ENCODE data around the gene EXD2.
"Not testable (repeated sequence)": the region's sequence is repeated elsewhere in the genome, so short reads cannot be mapped to it uniquely, and the experiment has no call there.

Gene EXD2

DNA sequence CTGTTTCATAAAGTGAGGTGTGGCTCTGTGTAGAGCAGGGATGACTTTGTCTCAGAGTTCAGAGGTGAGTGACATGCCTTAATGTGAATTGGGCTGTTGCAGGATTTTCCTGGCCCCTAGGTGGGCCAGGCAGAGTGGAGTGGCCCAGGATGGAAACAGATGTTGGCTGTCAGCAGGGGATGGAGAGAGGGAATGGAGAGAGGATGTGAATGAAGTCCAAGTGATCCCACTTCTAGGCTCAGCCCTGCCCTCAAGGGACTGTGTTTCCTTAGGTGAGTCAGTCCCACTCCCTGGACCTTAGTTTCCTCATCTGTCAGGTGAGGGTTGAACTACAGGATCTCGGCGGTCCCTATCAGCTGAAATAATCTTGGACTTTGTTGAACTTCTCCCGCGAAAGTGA, 76.2 kb downstream of the EXD2 start:
- no peak overlapping the region for H3K27ac ChIP-seq (ENCODE audit: low read depth, low read length)

DNA sequence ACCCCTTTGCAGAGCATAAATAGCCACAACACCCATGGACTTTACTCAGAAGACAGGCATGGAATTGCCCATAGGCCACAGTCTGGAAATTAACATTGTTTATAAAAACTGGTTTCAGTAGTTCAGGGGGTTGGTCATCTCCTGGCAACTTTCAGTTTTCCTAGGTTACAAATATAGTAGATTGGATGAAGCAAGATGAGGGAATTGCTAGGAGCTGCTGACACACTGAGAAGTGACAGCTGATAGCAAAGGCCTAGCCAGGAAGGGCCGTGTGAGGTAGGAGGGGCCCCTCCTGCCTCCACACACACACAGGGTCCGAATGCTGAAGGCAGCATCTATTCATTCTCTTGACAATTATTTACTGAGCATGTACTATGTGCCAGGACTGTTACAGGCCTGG, 76.9 kb downstream of the EXD2 start:
- Histone ChIP-seq H3K27ac (ENCODE audit: low read depth, low read length) (no peak overlapping the region), H3K4me1 (ENCODE audit: control insufficient read depth, insufficient read depth, low read length) (no peaks in the 10 kb centered on the region), H3K4me3 (ENCODE audit: low read depth, low read length) (no peak overlapping the region), H3K36me3 (ENCODE audit: control insufficient read depth, insufficient read depth, low read length) (no peaks in the 10 kb centered on the region), H3K9ac (ENCODE audit: low read length) (no peak overlapping the region), H3K9me3 (ENCODE audit: control insufficient read depth, insufficient read depth, low read depth, low read length) (no peaks in the 10 kb centered on the region), H3K27me3 (ENCODE audit: control insufficient read depth, insufficient read depth, low read length) (peaks cover 7% of the 10 kb centered on the region; the same call in 1 of the 2 replicates)

More for the DNA sequence above, 76.2 kb downstream of the EXD2 start:
- Histone ChIP-seq H3K4me1 (ENCODE audit: control insufficient read depth, insufficient read depth, low read length) (0 out of 2 replicates have a peak, but pooled peaks cover under 1% of the 10 kb centered on the region), H3K36me3 (ENCODE audit: control insufficient read depth, insufficient read depth, low read length) (no peaks in the 10 kb centered on the region), H3K4me3 (ENCODE audit: low read depth, low read length) (no peak overlapping the region), H3K27me3 (ENCODE audit: control insufficient read depth, insufficient read depth, low read length) (peaks cover 14% of the 10 kb centered on the region; the same call in 1 of the 2 replicates), H3K9ac (ENCODE audit: low read length) (no peak overlapping the region), H3K9me3 (ENCODE audit: control insufficient read depth, insufficient read depth, low read depth, low read length) (no peaks in the 10 kb centered on the region)

DNA sequence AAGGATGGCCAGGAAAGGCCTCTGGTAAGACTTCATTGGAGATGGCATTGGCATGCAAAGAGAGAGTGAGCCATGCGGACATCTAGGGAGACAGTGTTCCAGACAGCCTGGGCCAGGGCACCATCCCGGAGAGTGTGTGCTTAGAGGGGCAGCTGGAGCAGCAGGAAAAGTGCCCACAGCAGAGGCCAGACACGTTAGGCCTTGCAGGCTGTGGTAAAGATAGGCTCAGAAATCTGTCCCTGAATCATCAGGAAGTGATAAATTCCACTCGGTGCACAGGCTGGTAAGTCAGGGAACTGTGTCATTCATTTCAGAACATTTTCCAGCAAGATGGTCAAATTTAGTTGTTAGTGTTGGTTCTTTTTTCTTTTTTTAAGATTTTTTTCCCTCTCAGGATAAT, 77.5 kb downstream of the EXD2 start:
- H3K9ac ChIP-seq (ENCODE audit: low read length): no peak overlapping the region
- H3K27me3 ChIP-seq (ENCODE audit: control insufficient read depth, insufficient read depth, low read length): peaks cover 2% of the 10 kb centered on the region; the same call in 1 of the 2 replicates
- H3K9me3 ChIP-seq (ENCODE audit: control insufficient read depth, insufficient read depth, low read depth, low read length): no peaks in the 10 kb centered on the region

DNA sequence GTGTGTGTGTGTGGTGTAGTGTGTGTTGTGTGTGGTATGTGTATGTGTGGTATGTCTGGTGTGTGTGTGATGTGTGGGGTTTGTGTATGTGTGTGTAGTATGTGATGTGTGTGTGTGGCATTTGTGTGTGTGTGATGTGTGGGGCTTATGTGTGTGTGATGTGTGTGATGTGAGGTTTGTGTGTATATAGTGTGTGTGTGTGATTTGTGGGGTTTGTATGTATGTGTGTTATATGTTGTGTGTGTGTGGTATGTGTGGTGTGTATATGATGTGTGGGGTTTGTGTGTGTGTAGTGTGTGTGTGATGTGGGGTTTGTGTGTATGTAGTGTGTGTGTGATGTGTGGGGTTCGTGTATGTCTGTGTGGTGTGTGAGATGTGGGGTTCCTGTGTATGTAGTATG, 78.1 kb downstream of the EXD2 start:
- Histone ChIP-seq H3K27me3 (ENCODE audit: control insufficient read depth, insufficient read depth, low read length) (no peaks in the 10 kb centered on the region; the same call in 1 of the 2 replicates), H3K27ac (ENCODE audit: low read depth, low read length) (no peak overlapping the region), H3K9me3 (ENCODE audit: control insufficient read depth, insufficient read depth, low read depth, low read length) (no peaks in the 10 kb centered on the region), H3K36me3 (ENCODE audit: control insufficient read depth, insufficient read depth, low read length) (no peaks in the 10 kb centered on the region), H3K4me1 (ENCODE audit: control insufficient read depth, insufficient read depth, low read length) (no peaks in the 10 kb centered on the region), H3K9ac (ENCODE audit: low read length) (no peak overlapping the region), H3K4me3 (ENCODE audit: low read depth, low read length) (no peak overlapping the region)

More for the DNA sequence above, 77.5 kb downstream of the EXD2 start:
- Histone ChIP-seq H3K4me3 (ENCODE audit: low read depth, low read length) (no peak overlapping the region), H3K4me1 (ENCODE audit: control insufficient read depth, insufficient read depth, low read length) (no peaks in the 10 kb centered on the region), H3K36me3 (ENCODE audit: control insufficient read depth, insufficient read depth, low read length) (no peaks in the 10 kb centered on the region), H3K27ac (ENCODE audit: low read depth, low read length) (no peak overlapping the region)

DNA sequence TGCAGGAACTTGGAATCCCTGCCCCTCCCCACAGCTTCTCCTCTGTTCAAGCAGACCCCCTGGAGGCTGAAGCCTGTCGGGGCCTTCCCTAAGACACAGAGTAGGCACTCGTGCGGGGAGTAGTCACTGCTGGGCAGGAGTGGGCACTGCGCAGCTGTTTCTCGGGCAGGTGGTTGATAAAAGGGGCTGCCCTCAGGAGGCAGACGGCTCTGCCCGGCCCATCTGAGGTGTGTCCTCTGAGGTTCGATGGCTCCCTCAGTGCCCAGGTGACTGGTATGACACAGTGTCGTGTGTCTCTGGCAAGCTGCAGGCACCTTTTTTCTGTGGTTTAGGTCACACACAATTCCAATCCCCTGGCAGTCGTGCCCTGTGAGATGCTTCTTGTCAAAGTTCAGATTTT, 78.8 kb downstream of the EXD2 start:
- Histone ChIP-seq H3K27me3 (ENCODE audit: control insufficient read depth, insufficient read depth, low read length) (no peaks in the 10 kb centered on the region; the same call in 1 of the 2 replicates), H3K4me1 (ENCODE audit: control insufficient read depth, insufficient read depth, low read length) (no peaks in the 10 kb centered on the region)

DNA sequence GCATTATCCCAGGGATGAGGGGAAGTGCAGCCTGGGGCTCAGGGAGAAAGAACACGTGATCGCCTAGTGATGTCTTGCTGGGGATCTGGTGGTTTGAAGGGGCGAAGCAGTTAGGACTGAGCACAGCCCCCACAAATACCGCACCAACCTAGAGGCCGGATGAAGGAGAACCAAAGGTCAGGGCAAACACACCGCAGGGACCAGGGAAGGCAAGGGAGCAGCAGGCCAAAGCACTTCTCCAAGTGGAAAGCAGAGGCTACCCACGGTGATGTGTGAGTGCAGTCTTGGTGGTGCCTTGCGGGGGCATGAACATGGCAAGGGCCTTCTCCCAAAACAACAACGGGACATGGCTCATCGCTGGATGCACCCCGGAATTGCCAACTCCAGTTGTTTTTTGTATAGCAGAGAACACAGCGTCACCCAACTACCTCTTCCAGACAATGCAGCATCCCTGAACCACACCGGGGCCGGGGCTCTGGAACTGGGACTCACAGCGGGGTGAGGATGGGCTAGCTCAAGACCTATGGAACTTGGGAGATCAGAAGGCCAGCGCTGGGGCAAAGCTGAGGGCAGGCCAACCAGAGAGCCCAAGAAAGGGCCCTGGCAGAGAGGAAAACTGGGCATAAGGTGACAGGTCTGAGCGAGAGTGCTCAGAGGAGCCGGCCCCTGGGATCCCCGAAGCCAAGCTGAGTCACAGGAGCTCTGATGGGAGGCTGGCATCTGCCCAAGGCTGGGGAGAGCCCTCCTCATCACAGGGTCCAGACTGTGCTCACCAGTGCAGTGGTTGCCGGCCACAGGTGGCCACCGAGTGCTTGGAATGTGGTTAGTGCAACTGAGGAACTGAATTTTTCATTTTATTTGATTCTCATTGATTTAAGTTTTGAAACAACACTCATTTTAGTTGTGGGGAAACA, 79.8 kb downstream of the EXD2 start:
- Histone ChIP-seq H3K4me3 (ENCODE audit: low read depth, low read length) (no peak overlapping the region), H3K9ac (ENCODE audit: low read length) (no peak overlapping the region), H3K27me3 (ENCODE audit: control insufficient read depth, insufficient read depth, low read length) (no peaks in the 10 kb centered on the region), H3K4me1 (ENCODE audit: control insufficient read depth, insufficient read depth, low read length) (no peaks in the 10 kb centered on the region), H3K9me3 (ENCODE audit: control insufficient read depth, insufficient read depth, low read depth, low read length) (no peaks in the 10 kb centered on the region), H3K27ac (ENCODE audit: low read depth, low read length) (no peak overlapping the region), H3K36me3 (ENCODE audit: control insufficient read depth, insufficient read depth, low read length) (no peaks in the 10 kb centered on the region)

More for the DNA sequence above, 78.8 kb downstream of the EXD2 start:
- no peaks in the 10 kb centered on the region for H3K9me3 ChIP-seq (ENCODE audit: control insufficient read depth, insufficient read depth, low read depth, low read length)
- no peak overlapping the region for H3K27ac ChIP-seq (ENCODE audit: low read depth, low read length)
- H3K9ac ChIP-seq (ENCODE audit: low read length): no peak overlapping the region
- no peaks in the 10 kb centered on the region for H3K36me3 ChIP-seq (ENCODE audit: control insufficient read depth, insufficient read depth, low read length)
- H3K4me3 ChIP-seq (ENCODE audit: low read depth, low read length): no peak overlapping the region

DNA sequence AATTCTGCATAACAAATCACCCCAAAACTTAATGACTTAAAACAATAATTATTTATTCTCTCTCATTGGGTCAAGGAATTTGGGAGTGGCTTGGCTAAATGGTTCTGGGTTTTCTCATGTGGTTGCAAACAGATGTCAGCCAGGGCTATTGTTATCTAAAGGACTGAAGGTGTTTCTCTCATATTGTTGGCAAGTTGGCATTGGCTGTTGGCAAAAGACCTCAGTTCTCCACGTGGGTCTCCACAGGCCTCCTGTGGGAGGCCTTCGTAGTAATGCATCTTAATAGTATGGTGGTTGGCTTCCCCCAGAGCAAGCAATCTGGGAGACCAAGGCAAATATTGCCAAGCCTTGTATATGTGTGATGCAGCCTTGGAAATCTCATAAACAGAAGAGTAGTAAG, 83.0 kb downstream of the EXD2 start:
- H3K36me3 ChIP-seq (ENCODE audit: control insufficient read depth, insufficient read depth, low read length): no peaks in the 10 kb centered on the region
- H3K27me3 ChIP-seq (ENCODE audit: control insufficient read depth, insufficient read depth, low read length): no peaks in the 10 kb centered on the region
- H3K4me1 ChIP-seq (ENCODE audit: control insufficient read depth, insufficient read depth, low read length): no peaks in the 10 kb centered on the region
- no peak overlapping the region for H3K4me3 ChIP-seq (ENCODE audit: low read depth, low read length)
- no peaks in the 10 kb centered on the region for H3K9me3 ChIP-seq (ENCODE audit: control insufficient read depth, insufficient read depth, low read depth, low read length)
- no peak overlapping the region for H3K9ac ChIP-seq (ENCODE audit: low read length)
- H3K27ac ChIP-seq (ENCODE audit: low read depth, low read length): no peak overlapping the region

DNA sequence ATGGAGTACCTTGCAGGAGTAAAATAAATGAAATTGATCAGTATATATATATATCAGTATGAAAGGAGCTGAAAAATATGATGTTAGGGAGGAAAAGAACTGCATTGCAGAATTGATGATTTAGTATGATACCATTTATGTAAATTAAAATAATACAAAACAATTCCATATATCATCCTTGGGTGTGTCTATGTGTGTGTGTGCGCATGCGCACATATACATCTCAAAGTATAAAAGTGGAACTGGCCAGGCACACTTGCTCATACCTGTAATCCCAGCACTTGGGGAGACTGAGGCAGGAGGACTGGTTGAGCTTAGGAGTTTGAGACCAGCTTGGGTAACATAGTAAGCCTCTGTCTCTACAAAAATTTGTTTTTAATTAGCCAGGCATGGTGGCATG, 84.0 kb downstream of the EXD2 start:
- Histone ChIP-seq H3K27ac (ENCODE audit: low read depth, low read length) (no peak overlapping the region), H3K4me1 (ENCODE audit: control insufficient read depth, insufficient read depth, low read length) (no peaks in the 10 kb centered on the region), H3K9me3 (ENCODE audit: control insufficient read depth, insufficient read depth, low read depth, low read length) (no peaks in the 10 kb centered on the region), H3K9ac (ENCODE audit: low read length) (no peak overlapping the region), H3K4me3 (ENCODE audit: low read depth, low read length) (no peak overlapping the region), H3K27me3 (ENCODE audit: control insufficient read depth, insufficient read depth, low read length) (no peaks in the 10 kb centered on the region), H3K36me3 (ENCODE audit: control insufficient read depth, insufficient read depth, low read length) (no peaks in the 10 kb centered on the region)

DNA sequence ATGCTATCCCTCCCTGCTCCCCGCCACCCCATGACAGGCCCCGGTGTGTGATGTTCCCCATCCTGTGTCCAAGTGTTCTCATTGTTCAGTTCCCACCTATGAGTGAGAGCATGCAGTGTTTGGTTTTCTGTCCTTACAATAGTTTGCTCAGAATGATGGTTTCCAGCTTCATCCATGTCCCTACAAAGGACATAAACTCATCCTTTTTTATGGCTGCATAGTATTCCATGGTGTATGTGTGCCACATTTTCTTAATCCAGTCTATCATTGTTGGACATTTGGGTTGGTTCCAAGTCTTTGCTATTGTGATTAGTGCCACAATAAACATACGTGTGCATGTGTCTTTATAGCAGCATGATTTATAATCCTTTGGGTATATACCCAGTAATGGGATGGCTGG, 86.1 kb downstream of the EXD2 start:
- H3K36me3 ChIP-seq (ENCODE audit: control insufficient read depth, insufficient read depth, low read length); H3K27me3 ChIP-seq (ENCODE audit: control insufficient read depth, insufficient read depth, low read length); H3K27ac ChIP-seq (ENCODE audit: low read depth, low read length); H3K4me3 ChIP-seq (ENCODE audit: low read depth, low read length); H3K4me1 ChIP-seq (ENCODE audit: control insufficient read depth, insufficient read depth, low read length); H3K9ac ChIP-seq (ENCODE audit: low read length); H3K9me3 ChIP-seq (ENCODE audit: control insufficient read depth, insufficient read depth, low read depth, low read length): not testable (repeated sequence)

DNA sequence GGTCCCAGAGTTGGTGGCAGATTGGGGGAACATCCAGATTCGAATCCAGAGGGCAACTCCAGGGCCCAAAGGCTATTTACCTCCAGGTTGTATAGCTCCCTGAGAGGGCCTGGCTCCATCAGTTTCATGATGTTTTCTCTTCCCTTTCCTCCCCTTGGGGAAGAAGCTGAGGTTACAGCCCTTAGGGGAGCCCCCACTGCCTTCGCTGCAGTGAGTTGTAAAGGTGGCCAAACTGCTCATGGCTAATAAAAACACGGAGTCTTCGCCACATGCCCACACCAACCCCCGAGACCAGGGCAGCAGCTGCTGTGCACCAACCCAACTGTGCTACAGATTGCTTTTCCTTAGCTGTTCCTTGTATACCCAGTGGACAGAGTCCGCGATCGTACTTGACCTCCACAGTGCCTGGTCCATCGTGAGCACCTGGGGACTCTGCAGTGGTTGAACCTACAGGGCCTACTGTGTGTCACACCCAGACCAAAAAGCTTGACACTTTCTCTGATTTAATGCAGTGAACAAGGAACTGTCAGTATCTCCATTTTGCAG, 89.5 kb downstream of the EXD2 start:
- H3K4me1 ChIP-seq (ENCODE audit: control insufficient read depth, insufficient read depth, low read length): no peaks in the 10 kb centered on the region
- no peaks in the 10 kb centered on the region for H3K36me3 ChIP-seq (ENCODE audit: control insufficient read depth, insufficient read depth, low read length)
- H3K9me3 ChIP-seq (ENCODE audit: control insufficient read depth, insufficient read depth, low read depth, low read length): no peaks in the 10 kb centered on the region
- H3K4me3 ChIP-seq (ENCODE audit: low read depth, low read length): no peak overlapping the region
- no peaks in the 10 kb centered on the region for H3K27me3 ChIP-seq (ENCODE audit: control insufficient read depth, insufficient read depth, low read length)
- H3K9ac ChIP-seq (ENCODE audit: low read length): no peak overlapping the region
- no peak overlapping the region for H3K27ac ChIP-seq (ENCODE audit: low read depth, low read length)

DNA sequence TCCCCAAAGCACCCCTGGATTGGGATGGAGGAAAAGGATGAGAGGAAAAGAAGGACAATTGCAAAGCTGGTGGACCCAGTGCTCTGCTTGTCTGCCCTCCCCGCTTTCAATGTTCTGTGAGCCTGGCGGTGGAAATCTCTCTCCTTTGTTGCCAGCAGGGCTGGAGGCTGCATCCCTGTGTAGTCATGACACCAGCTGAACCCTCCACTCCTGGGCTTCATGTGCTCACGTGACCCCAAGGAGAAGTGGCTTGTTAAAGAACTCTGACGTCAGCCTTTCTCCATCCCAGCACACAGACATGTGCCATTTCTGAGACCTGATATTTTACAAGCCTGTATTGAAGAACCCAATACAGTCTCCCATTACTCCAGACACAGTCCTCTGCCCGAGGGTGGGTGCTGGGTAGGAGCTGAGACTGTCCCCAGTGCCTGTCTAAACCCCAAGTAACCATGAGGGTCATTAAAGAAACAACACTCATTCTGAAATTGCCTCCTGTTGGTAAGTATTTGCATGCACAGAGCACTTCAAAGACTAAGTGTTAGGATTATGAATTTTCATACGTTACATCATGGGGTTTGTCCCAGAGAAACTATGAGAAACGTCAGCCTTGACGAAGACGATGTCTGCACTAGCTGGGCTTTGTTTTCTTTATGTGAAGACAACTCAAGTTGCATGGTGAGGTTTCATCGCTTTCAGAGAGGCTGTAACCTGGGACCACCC, 90.3 kb downstream of the EXD2 start:
- Histone ChIP-seq H3K4me3 (ENCODE audit: low read depth, low read length) (no peak overlapping the region), H3K9ac (ENCODE audit: low read length) (no peak overlapping the region), H3K27ac (ENCODE audit: low read depth, low read length) (no peak overlapping the region), H3K27me3 (ENCODE audit: control insufficient read depth, insufficient read depth, low read length) (no peaks in the 10 kb centered on the region), H3K36me3 (ENCODE audit: control insufficient read depth, insufficient read depth, low read length) (no peaks in the 10 kb centered on the region), H3K9me3 (ENCODE audit: control insufficient read depth, insufficient read depth, low read depth, low read length) (no peaks in the 10 kb centered on the region), H3K4me1 (ENCODE audit: control insufficient read depth, insufficient read depth, low read length) (no peaks in the 10 kb centered on the region)
